ENCODE measurements around the gene PTF1A.

The PTF1A gene

DNA sequence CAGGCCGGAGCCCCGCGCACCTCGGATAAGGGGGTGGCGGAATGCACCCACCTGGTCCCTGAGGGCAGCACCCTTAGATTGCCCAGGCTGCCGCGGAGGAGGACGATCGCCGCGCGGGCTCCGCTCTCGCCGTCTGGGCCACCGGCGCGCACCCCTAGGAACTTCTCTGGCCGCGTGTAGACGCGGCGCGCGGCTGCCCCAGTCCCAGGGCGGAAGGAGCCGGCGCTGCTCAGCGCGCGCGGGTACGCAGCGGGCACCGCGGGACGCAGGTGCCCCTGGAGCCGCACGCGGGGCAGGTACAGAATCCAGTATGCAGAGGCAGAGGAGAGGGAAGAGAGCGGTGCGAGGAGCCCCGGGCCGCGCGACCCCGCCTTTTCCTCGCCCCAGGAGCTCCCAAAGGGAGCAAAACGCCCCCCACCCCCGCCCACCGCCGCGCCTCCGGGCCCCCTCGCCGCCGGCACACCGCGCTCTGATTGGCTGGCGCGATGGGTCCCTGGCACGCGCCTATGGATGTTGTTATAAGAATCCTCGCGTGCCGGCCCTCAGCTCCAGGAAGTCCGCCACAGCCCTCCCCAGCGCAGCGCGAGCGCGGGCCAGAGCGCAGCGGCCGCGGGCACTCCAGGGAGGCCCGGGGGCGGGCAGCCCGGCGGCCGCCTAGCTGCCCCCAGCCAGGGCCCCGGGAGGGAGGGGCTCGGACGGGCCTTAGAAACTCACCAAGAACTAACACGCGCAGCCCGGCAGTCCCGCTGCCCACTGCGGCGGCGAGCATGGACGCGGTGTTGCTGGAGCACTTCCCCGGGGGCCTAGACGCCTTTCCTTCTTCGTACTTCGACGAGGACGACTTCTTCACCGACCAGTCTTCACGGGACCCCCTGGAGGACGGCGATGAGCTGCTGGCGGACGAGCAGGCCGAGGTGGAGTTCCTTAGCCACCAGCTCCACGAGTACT is at the start of gene PTF1A:
TSS of gene PTF1A (plus strand) at position 549 of the 948 bp plus-strand sequence. CDS start at position 768, 219 bp downstream.
- no peak for DNase-seq (ENCODE audit: low read depth, low spot score)

GRCh38 chr10:23146258-23146657 is 45.9 kb upstream of the PTF1A start:
- DNase-seq (ENCODE audit: low read depth, low spot score), result no peak

DNA sequence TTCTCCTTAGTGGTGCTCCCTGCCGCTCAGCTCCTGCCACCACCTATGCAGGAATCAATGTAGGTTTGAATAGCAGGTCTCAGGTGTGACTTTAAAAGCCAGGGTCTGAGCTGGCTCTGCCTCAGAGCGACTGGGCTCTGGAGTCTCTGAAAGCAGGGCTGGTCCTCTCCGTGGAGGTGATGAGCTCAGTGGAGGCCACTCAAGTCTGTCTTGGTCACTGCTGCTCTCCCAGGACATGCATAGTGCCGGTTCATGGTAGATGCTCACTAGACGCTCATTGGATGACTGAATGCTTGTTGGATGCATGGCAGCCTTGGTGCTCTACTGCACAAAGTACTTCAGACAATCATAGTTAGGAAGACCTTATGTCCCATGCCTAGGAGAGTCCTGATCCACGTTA is 45.1 kb upstream of the PTF1A start:
- no peak for DNase-seq (ENCODE audit: low read depth, low spot score)

DNA sequence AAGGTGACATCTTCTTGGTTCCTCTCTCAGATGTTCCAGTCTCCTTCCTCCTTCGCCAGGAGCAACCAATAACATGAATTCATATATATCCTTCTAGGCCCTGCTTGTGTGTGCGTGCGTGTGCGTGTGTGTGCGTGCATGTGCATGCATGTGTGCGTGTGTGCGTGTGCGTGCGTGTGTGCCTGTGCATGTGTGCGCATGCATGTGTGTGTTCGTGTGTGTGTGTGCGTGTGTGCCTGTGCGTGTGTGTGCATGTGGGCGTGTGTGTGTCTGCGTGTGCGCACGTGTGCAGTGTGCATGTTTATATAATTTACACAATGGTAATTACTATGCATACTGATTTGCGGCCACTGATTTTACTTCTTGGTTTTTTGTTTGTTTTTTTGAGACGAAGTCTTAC is 43.9 kb upstream of the PTF1A start:
- no peak for DNase-seq (ENCODE audit: low read depth, low spot score)

GRCh38 chr10:23150091-23150490 is 42.0 kb upstream of the PTF1A start:
- DNase-seq (ENCODE audit: low read depth, low spot score), result no peak

DNA sequence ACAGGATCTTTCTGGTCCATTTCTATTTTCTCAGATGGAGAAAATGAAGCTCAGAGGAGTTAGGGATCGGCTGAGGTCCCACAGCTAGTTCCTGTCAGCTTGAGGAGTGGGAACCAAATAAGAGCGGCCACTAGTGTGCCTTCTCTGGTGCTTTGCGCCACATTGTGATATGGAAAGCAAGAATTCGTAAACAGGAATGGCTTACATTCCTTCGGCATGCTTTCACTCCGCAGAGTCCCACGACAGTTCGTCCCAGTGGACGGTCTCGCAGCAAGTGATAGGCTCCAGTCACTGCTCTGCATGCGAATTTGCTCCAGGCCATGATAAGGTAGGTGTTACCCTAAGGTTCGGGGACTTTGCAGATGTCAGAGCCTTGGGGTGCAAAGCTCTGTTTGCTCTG is 41.5 kb upstream of the PTF1A start:
- no peak for DNase-seq (ENCODE audit: low read depth, low spot score)

DNA sequence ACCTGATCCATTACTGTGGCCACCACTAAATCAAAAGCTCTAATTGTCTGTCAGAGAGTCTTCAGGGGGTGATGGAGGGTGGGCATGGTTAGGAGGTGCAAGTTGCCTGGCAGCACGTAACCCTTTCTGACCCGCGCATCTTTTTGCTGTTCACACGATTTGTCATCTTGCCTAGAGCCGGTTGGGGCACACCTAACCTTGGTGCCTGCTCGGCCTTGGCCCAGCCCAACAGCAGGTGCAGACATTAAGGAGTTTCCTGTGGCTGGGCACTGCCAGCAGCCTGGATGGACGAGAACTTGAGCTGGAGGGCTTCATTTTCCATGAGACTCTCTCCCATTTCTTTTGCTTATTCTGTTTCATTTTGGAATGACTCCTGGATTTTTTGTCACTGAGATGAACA is 41.0 kb upstream of the PTF1A start:
- DNase-seq (ENCODE audit: low read depth, low spot score), result no peak

DNA sequence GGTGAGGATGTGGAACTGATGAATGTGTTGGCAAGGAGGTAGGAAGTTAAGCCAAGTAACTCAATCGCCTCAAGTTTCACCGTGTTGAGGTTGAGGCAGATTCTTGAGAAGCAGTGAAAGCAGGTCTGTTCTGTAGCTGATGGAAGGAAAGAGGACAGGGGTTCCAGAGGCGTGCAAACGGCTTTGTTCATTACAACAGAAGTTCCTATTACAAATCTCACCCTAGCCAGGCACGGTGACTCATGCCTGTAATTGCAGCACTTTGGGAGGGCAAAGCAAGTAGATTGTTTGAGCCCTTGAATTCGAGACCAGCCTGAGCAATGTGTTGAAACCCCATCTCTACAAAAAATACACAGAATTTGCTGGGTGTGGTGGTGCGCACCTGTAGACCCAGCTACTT is 36.9 kb upstream of the PTF1A start:
- DNase-seq (ENCODE audit: low read depth, low spot score), result no peak

GRCh38 chr10:23156447-23157150 is 35.5 kb upstream of the PTF1A start:
- DNase-seq (ENCODE audit: low read depth, low spot score), result no peak

GRCh38 chr10:23157239-23157681 is 34.9 kb upstream of the PTF1A start:
- no peak for DNase-seq (ENCODE audit: low read depth, low spot score)

DNA sequence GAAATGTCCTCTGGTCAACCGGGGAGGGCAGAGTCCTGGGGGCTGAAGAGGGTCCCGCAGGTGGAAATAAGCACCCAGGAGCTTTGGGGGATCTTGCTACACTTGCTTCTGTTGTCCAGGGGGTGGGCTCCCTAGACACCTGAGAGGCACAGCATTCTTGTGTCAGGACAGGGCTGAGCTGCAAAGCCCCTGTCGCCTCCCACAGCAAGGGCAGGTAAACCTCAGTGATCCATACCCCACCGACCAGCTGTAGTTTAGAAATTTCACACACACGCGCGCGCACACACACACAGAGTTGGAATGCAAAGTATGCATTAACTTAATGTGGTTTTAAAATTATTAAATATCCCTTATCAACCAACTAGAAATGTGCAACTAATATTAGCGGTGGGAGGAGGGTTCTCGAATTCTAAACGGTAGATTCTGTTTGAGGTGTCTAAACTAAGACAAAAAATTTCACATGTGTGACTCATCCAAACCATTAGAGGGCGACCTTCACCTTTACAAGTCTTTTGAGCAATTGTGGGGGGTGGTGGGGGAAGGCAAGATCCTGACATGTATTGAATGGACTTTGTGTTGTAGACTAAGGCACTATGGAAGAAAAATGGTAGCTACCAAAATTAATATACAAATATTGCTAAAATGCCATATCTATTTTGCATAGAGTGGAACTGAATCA is 34.3 kb upstream of the PTF1A start:
- DNase-seq (ENCODE audit: low read depth, low spot score), result no peak

DNA sequence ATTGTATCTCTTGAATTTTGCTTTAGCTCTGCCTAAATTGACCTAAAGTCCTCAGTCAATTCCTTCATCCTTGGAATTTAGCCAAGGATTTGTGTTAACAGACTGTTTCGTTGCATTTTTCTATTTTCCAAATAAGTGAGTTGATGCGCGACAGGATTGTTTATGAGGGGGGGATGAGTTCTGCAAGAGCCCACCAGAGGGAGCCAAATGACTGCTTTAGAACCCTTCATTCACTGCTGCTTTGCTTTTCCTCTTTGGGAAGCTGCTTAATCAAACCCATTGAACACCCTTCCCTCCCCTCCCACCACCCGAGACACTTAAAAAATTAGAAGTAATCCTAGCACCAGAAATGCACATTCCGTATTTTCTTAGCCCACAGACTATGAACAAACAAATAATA is 33.7 kb upstream of the PTF1A start:
- no peak for DNase-seq (ENCODE audit: low read depth, low spot score)

- DNase-seq (ENCODE audit: low read depth, low spot score), result no peak
Observed at GRCh38 chr10:23171232-23171876, 20.8 kb upstream of the PTF1A start.

- no peak for DNase-seq (ENCODE audit: low read depth, low spot score)
Observed at GRCh38 chr10:23172429-23173213, 19.5 kb upstream of the PTF1A start.

DNA sequence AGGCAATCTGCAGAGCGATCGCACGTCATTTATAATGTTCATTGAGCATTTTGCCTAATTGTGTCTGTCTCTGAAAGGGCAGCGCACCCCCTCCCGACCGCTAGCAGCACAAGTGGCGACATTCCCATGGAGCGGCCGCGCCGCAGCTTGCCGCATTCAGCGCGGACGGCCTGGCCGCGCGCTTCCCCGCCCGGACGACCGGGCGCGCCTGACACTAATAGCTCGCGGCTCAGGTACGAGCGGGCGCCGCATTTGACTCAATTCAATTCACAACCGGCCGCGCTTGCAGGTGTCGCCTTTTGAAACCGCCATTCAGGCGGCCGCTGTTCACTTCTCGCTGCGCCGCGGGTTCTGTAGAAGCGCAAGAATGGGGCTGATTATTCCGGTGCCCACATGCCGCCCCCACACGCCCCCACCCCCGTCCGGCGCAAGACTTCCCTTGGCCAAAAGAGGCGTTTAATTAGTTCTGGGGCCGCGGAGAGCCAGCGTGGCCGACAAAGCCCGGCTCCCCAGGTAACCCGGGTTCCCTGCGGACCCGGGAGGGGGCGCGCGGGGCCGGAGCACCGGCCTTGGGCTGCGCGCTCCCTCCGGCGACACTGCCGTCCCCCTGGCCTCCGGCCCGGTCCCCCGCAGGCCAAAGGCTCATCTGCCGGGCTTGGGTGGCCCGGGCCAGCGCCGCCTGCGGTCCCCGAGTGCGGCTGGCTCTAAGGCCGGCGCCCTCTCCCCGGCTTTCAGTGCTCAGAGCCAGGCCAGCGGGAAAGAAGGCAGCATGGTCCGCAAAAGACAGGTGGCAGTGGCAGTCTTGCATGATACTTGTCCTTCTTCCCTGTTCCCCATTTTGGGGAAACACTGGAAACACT is 18.7 kb upstream of the PTF1A start:
- no peak for DNase-seq (ENCODE audit: low read depth, low spot score)

GRCh38 chr10:23174074-23174976 is 17.8 kb upstream of the PTF1A start:
- no peak for DNase-seq (ENCODE audit: low read depth, low spot score)

DNA sequence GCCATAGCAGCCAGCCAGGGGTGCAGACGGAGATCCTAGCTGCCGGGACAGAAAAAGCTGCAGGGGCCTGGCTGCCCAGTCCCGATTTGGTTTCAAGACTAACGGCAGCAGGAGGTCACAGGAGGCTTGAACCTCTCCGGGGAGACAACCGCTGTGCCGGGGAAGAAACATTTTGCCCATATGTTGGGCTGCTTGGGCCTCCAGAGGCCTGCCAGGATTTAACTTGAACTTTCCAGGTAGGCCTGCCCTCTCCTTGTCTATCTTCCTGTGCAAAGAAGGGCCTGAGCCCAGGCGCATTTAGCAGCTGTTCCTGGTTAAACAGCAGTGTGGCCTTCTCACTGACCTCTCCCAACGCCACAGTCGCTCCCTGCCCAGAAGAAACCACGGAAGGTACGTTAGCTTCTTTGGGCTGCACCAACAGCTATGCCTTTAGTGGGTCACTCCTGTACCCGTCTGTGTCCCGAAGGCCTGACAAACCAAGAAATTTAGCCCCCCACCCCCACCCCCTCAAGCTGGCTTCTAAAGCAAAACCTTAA is 17.1 kb upstream of the PTF1A start:
- no peak for DNase-seq (ENCODE audit: low read depth, low spot score)

- DNase-seq (ENCODE audit: low read depth, low spot score), result no peak
Observed at GRCh38 chr10:23186178-23186577, 5.9 kb upstream of the PTF1A start.

DNA sequence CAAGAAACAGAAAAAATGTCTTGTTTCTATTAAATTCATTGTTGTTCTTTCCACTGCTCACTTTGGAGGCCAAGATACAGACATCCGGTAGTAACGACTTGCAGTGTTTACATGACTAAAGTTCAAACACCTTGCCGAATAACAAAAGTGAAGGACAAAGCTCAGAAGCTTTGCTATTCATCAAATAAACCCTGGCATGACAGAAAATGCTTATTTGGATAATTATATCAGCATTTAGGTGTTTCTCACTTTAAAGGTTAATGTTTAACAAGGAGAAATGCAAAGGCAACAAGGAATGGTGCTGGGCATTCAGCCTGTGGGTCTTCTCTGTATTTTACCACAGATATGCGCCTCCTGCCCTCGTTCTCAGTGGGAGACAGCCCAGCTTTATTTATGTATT is 5.4 kb upstream of the PTF1A start:
- DNase-seq (ENCODE audit: low read depth, low spot score), result no peak

All from activated CD4-positive, CD25-positive, alpha-beta regulatory T cell treated with anti-CD3 and anti-CD28 coated beads, Interleukin-2, amount 50 U/mL, for 16 hours (primary cell).